NCI-H345 treated with DMSO at 0.1 percent for 48 hours (cell line): ENCODE results near the gene MCF2.
A peak's percentile ranks its signal among the peaks of the same experiment; 100 is the strongest.

Source experiments
- DNase-seq: peaks from one replicate; lab custom pipeline; 2025; ENCODE audit not compliant: unreplicated experiment; lab: John Stamatoyannopoulos, UW

MCF2 gene

DNA sequence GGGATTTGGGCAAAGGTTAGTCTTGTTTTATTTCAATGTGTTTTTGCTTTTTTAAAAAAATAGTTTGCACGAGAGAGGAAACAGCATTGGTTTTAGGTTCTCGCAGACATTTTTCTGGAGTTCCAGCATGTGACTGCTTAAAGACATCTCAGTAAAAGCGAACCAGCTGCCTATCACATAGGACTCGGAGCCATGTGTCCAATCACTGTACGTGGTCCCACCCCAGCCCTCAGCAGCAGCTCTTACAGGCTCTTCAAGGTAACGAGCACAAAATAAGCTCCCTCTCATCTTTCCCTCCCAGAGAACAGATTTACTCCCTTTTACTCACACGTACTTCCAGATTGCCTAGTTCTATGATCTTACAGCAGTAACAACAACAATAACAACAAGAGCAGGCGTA lies 68.7 kb downstream of the MCF2 start:
- DNase-seq = no peak

DNA sequence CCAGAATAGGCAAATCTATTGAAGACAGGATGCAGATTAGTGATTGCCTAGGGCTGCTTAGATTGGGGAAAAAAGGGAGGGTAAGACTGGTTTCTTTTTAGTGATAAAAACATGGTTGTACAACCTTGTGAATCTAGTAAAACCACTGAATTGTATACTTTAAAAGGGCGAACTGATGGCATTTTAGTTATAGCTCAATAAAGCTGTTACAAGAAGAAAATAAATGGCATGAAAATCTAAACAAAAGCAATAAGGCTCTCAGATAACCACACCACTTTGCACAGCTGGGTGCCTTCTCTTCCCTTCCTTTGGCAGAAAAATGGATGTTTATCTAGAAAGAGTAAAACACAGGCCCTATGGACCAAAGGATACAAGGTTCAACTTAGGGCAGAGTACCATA lies 107.9 kb downstream of the MCF2 start:
- no peak for DNase-seq

DNA sequence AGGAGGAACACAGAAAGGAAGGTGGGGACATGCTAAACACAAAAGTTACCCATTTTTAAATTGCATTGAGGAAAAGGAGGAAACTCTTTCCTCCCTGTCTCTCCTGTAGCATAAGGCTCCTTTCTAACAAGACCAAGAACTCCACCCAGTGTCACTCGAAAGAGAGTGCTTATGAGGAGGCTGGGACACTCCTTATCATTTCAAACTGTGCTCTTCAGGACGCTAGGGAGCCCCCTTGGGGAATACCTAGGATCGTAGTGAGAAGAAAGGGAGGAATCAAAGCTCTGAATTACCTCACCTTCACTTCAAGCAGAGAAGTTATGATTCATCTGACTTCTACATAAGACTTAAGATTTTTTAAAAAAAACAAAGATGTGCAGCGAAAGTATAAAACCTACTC lies 111.9 kb downstream of the MCF2 start:
- no peak for DNase-seq

- no peak for DNase-seq
Measured at GRCh38 chrX:139585613-139586012, 122.4 kb downstream of the MCF2 start.

DNA sequence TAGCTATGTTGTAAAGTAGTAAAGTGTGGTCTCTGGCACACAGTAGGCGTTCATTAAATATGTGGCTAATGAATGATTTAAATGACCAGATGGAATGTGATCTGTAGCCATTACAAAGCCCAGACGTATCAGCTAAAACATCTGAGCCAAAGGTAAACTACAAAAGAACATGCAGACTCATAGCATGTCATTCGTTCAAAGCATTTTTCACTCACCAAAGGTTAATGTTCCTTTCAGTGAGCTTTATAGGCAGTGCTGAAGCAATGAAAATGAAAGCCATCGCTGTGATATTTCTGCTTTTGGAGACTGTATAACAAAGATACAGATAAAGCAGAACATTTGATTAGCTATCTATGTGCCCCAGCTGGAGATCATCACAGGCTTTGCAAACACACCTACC lies 126.9 kb downstream of the MCF2 start:
- no peak for DNase-seq

GRCh38 chrX:139566981-139567380 lies 141.0 kb downstream of the MCF2 start:
- DNase-seq = no peak

- no peak for DNase-seq
Measured at GRCh38 chrX:139563251-139563650, 144.7 kb downstream of the MCF2 start.

DNA sequence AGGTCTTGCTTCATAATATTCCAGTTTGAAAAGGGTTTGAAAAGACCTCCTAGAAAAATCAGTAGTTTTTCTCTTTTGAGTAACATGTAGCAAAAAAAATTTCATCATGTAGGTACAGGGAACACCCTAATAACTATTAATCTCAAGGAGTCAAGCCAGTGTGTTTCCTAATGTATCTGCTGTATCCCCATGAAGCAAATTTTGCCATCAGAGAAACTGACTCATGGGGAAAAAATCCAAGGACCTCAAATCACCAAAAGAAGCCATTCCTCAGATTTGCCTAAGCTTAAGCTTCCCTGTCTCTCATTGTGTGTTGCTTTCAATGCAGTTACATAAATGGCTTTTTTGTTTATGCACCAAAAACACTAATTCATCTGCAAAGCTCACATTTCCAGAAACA lies 147.7 kb downstream of the MCF2 start:
- DNase-seq = no peak

DNA sequence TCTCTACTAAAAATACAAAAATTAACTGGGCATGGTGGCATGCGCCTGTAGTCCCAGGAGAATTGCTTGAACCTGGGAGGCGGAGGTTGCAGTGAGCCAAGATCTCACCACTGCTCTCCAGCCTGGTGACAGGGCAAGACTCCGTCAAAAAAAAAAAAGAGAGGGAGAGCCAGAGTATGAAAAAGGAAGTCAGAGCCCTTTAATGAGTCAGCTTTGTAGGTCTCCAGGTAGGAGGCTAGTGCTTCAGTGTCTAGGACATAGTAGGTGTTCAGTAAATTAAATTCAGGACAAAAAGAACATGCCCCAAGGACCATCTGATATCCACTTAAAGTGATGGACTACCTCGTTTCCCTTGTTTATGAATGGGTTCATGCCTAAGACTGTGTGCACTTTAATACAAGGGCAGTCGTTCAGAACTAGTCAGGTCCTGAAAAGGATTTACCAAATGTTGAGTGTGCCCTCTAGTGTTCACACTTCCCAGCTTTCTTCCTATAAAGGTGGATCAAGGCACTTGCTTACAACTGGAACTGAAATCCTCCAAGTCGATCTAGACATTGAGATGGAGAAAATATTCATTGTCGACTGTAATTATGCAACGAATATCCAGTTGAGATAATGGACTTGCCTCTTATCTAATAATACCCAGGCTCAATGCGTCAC lies 148.5 kb downstream of the MCF2 start:
- DNase-seq = peak; percentile 0

- no peak for DNase-seq
Measured at GRCh38 chrX:139554991-139555675, 152.8 kb downstream of the MCF2 start.

GRCh38 chrX:139554376-139554775 lies 153.6 kb downstream of the MCF2 start:
- DNase-seq = no peak

DNA sequence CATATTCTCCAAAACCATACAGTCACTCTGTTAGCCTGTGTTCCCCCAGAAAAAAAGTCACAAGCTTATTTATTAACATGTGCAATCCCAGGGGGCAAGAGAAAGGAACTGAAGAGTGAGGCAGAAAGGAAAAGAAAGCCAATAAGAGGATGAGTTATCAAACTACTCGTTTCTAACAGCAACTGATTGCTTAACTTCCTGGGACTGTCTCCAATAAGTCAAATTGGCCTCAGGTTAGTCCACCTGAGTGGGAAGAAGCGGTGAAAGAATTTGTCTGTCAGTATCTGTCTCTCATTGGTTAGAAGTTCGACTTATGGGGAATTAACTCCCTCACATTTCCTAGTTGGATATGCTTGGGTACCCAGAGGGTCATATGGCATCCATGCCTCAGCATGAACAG lies 163.4 kb downstream of the MCF2 start:
- DNase-seq = no peak

GRCh38 chrX:139543920-139544319 lies 164.0 kb downstream of the MCF2 start:
- no peak for DNase-seq

DNA sequence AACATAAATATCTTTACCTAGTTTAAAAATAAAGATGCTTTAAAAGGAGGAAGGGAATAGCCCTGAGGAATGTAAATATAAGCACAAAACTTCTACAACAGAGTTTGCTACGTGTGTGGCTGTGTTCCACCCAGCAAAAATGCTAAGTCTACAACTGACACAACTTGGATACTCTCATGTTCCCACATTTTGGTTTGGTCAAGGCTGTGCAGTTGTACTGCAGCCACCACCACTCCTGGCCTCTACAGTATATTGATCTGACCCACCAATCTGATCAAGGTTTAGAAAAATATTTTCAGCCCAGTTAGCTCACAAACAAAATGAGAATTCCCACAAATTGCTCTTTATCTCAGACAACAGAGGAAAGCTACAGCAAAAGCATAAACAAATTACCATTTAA lies 165.3 kb downstream of the MCF2 start:
- DNase-seq = no peak

GRCh38 chrX:139538907-139539790 lies 168.8 kb downstream of the MCF2 start:
- DNase-seq = no peak

DNA sequence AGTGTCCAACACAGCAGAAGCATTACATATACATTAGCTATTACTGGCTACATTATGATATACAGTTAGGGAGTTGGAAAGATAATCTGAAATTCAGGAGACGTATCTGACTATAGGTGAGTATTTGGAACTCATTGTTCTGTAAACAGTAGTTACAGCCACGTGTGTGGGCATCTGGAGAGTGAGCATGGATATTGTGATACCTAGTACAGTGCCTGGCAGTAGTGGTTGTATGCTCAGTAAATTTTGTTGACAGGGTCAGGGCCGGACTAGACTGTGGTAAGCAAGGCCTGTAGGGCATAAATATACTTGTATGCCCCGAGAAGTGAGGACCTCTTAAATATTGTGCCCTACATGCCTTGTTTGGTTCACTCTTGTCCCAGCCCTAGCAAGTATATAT lies 174.5 kb downstream of the MCF2 start:
- DNase-seq = no peak

DNA sequence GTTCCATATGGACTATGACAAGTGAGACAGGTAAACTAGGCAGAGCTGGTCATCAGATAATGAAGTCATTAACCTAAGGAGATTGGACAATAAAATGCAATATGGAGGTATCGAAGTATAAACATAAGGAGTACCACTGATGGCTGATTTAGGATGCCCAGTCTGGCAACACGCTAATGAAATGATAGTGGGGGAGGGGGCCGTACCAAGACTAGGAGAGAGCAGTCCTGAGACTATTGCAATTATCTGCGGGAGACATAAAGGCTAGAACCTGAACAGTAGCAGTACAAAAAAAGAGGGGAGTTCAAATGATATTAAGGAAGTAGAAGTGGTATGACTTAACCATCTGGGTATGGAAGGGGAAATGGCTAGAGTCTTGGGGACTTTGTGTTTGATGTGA lies 175.1 kb downstream of the MCF2 start:
- DNase-seq = no peak
